ENCODE results near the gene S1PR1. TPM values are rescaled to one million over a fixed set of nuclear protein-coding genes. Genes with fewer than 3 reads are reported as not detected.

Gene S1PR1
- total RNA-seq, 1 donor from 2014 or later, result 8.7 TPM

- no peak overlapping the region for H3K4me3 Mint-ChIP-seq
- Histone ChIP-seq H3K4me3 (no peak overlapping the region), H3K79me2 (ENCODE audit: low read depth) (no peaks in the 10 kb centered on the region), H3K27me3 (no peaks in the 10 kb centered on the region), H3K4me1 (peaks cover 9% of the 10 kb centered on the region), H3K27ac (no peak overlapping the region), H3K9ac (no peak overlapping the region), H4K20me1 (ENCODE audit: low read depth) (no peaks in the 10 kb centered on the region), H2AFZ (replicated peaks) (no peak overlapping the region), H3F3A (ENCODE audit: low read depth) (no peaks in the 10 kb centered on the region), H3K4me2 (no peak overlapping the region), H3K36me3 (no peaks in the 10 kb centered on the region), H3K9me3 (ENCODE audit: low read depth) (no peaks in the 10 kb centered on the region)
- peaks cover 3% of the 10 kb centered on the region for H3K27me3 Mint-ChIP-seq (ENCODE audit: insufficient read depth, low read depth)
- no peak for DNase-seq (ENCODE audit: low spot score)
- no peak overlapping the region for H3K27ac Mint-ChIP-seq
- TF ChIP-seq EZH2 (IDR thresholded peaks at IDR 0.05) (no peak), CTCF (IDR thresholded peaks at IDR 0.05) (no peak), EZH2phosphoT487 (IDR thresholded peaks at IDR 0.05) (no peak)
- no peaks in the 10 kb centered on the region for H3K36me3 Mint-ChIP-seq
- peaks cover 3% of the 10 kb centered on the region for H3K9me3 Mint-ChIP-seq
- peaks cover 42% of the 10 kb centered on the region for H3K4me1 Mint-ChIP-seq
These were observed 23.9 kb downstream of the S1PR1 start for GRCh38 chr1:101260556-101261350.

GRCh38 chr1:101261623-101262022 is 24.8 kb downstream of the S1PR1 start:
- Histone ChIP-seq H3K27me3 (no peaks in the 10 kb centered on the region), H3K9me3 (ENCODE audit: low read depth) (no peaks in the 10 kb centered on the region), H3F3A (ENCODE audit: low read depth) (no peaks in the 10 kb centered on the region), H3K4me1 (peaks cover 9% of the 10 kb centered on the region), H3K79me2 (ENCODE audit: low read depth) (no peaks in the 10 kb centered on the region), H3K36me3 (no peaks in the 10 kb centered on the region), H3K4me3 (no peak overlapping the region), H3K27ac (no peak overlapping the region), H2AFZ (replicated peaks) (no peak overlapping the region), H3K9ac (no peak overlapping the region), H3K4me2 (no peak overlapping the region), H4K20me1 (ENCODE audit: low read depth) (no peaks in the 10 kb centered on the region)
- no peak for DNase-seq (ENCODE audit: low spot score)
- H3K27ac Mint-ChIP-seq, result peak overlapping the region; percentile 88
- peaks cover 42% of the 10 kb centered on the region for H3K4me1 Mint-ChIP-seq
- peaks cover 3% of the 10 kb centered on the region for H3K27me3 Mint-ChIP-seq (ENCODE audit: insufficient read depth, low read depth)
- H3K4me3 Mint-ChIP-seq, result no peak overlapping the region
- no peaks in the 10 kb centered on the region for H3K36me3 Mint-ChIP-seq
- peaks cover 3% of the 10 kb centered on the region for H3K9me3 Mint-ChIP-seq
- TF ChIP-seq CTCF (IDR thresholded peaks at IDR 0.05) (no peak), EZH2phosphoT487 (IDR thresholded peaks at IDR 0.05) (no peak), EZH2 (IDR thresholded peaks at IDR 0.05) (no peak)

- no peak overlapping the region for H3K9ac ChIP-seq
- no peaks in the 10 kb centered on the region for H3F3A ChIP-seq (ENCODE audit: low read depth)
- H3K79me2 ChIP-seq (ENCODE audit: low read depth), result no peaks in the 10 kb centered on the region
- Mint-ChIP-seq H3K4me1 (peaks cover 41% of the 10 kb centered on the region), H3K4me3 (no peak overlapping the region), H3K9me3 (peaks cover 1% of the 10 kb centered on the region), H3K27ac (peak overlapping the region; percentile 34), H3K27me3 (ENCODE audit: insufficient read depth, low read depth) (peaks cover 3% of the 10 kb centered on the region), H3K36me3 (no peaks in the 10 kb centered on the region)
- peaks cover 9% of the 10 kb centered on the region for H3K4me1 ChIP-seq
- no peaks in the 10 kb centered on the region for H4K20me1 ChIP-seq (ENCODE audit: low read depth)
- no peaks in the 10 kb centered on the region for H3K27me3 ChIP-seq
- H3K9me3 ChIP-seq (ENCODE audit: low read depth), result no peaks in the 10 kb centered on the region
- no peak overlapping the region for H3K4me2 ChIP-seq
- no peaks in the 10 kb centered on the region for H3K36me3 ChIP-seq
- no peak overlapping the region for H3K4me3 ChIP-seq
- no peak for DNase-seq (ENCODE audit: low spot score)
- H3K27ac ChIP-seq, result no peak overlapping the region
- no peak overlapping the region for H2AFZ ChIP-seq (replicated peaks)
- TF ChIP-seq CTCF (IDR thresholded peaks at IDR 0.05) (no peak), EZH2phosphoT487 (IDR thresholded peaks at IDR 0.05) (no peak), EZH2 (IDR thresholded peaks at IDR 0.05) (no peak)
These were observed 25.2 kb downstream of the S1PR1 start for GRCh38 chr1:101262060-101262459.
